WTC11 (cell line): ENCODE data around the gene LBHD1.

Source experiments
- ATF2 ChIP-seq: sonication (generic); formaldehyde crosslinking; IDR thresholded peaks from 2 replicates; pipeline ENCODE4 v1.8.1; 2022; ENCODE audit warnings: low read depth, missing genetic modification reagents, borderline replicate concordance
- ATF3 ChIP-seq: sonication (generic); formaldehyde crosslinking; conservative IDR thresholded peaks from 2 replicates; pipeline ENCODE4 v1.8.1; 2022; ENCODE audit warnings: mild to moderate bottlenecking, missing genetic modification reagents
- CTCF ChIP-seq: fragments of 200-600 bp; IDR thresholded peaks from 2 replicates; pipeline ENCODE4 v1.8.0; 2022; ENCODE audit warnings: antibody characterized with exemption
- IRF2 ChIP-seq: sonication (generic); formaldehyde crosslinking; IDR thresholded peaks from 2 replicates; pipeline ENCODE4 v1.8.0; 2022; ENCODE audit warnings: low read depth, missing genetic modification reagents, borderline replicate concordance
- ZNF317 ChIP-seq: sonication (generic); formaldehyde crosslinking; IDR thresholded peaks from 2 replicates; pipeline ENCODE4 v1.8.1; 2023; ENCODE audit warnings: low read depth, mild to moderate bottlenecking, moderate library complexity, missing genetic modification reagents, borderline replicate concordance
- ZNF512 ChIP-seq: sonication (generic); formaldehyde crosslinking; IDR thresholded peaks from 2 replicates; pipeline ENCODE4 v1.8.1; 2022; ENCODE audit warnings: missing genetic modification reagents, borderline replicate concordance

- no peak for TF ChIP-seq ATF2 (CRISPR knock-in tag)
- TF ChIP-seq ZNF317 (CRISPR knock-in tag), result no peak
- 0 out of 2 replicates have a peak, but pooled peaks have one; percentile 34 for TF ChIP-seq IRF2 (CRISPR knock-in tag)
- no peak for TF ChIP-seq CTCF
- TF ChIP-seq ATF3, result no peak
- TF ChIP-seq ZNF512 (CRISPR knock-in tag), result no peak
Observed at GRCh38 chr11:62645946-62646824, 25.9 kb downstream of the LBHD1 start, which contains the start of gene GANAB.
